SJCRH30 (cell line): ENCODE measurements around the gene RTP3. TPM values are rescaled to one million over a fixed set of nuclear protein-coding genes. Genes with fewer than 3 reads are reported as not detected.

Experiments
- total RNA-seq: library from RNA; depleted of rRNA; stranded (reverse); fragments of >200 nt; shearing (Covaris generic); gene quantifications from 2 replicates; pipeline ENCODE4 v1.2.3, GENCODE V29; 2014; rRNA removed

The RTP3 gene
- total RNA-seq, 1 experiment from 2014 or later = not detected

Other genes starting within 250 kb of the RTP3 start
- not detected in 2 replicates for gene CCR2, start 143.9 kb upstream of the RTP3 start, total RNA-seq
- not detected in 2 replicates for gene CCR5, start 127.0 kb upstream of the RTP3 start, total RNA-seq
- not detected in 2 replicates for gene CCRL2, start 90.7 kb upstream of the RTP3 start, total RNA-seq
- gene LTF, start 33.1 kb upstream of the RTP3 start, total RNA-seq = not detected in 2 replicates
- not detected in 2 replicates for gene LRRC2, start 68.3 kb downstream of the RTP3 start, total RNA-seq
- gene FAM240A, start 114.5 kb downstream of the RTP3 start, total RNA-seq = not detected in 2 replicates
- gene ALS2CL, start 195.7 kb downstream of the RTP3 start, total RNA-seq = 6.5 and 9.4 TPM in 2 replicates
- gene TMIE, start 203.4 kb downstream of the RTP3 start, total RNA-seq = 0.08 and 0.10 TPM in 2 replicates
- gene PRSS50, start 219.9 kb downstream of the RTP3 start, total RNA-seq = not detected in 2 replicates